Activated CD4-positive, alpha-beta T cell treated with anti-CD3 and anti-CD28 coated beads, Interleukin-2, amount 10 ng/mL, durations not matched to agents 24 days and 14 days (primary cell): ENCODE measurements around the gene AGAP9. TPM values are rescaled to one million over a fixed set of nuclear protein-coding genes. Genes with fewer than 3 reads are reported as not detected.
"Not testable (repeated sequence)": the region's sequence is repeated elsewhere in the genome, so short reads cannot be mapped to it uniquely, and the experiment has no call there.

ENCODE experiments used
- DNase-seq: peaks from one replicate; pipeline ENCODE4 v3.0.0; 2022
- H3K27ac Mint-ChIP-seq: one replicate; pipeline ENCODE4 v1.8.0; 2022; ENCODE audit warnings: mild to moderate bottlenecking, mixed read lengths
- H3K27me3 Mint-ChIP-seq: one replicate; pipeline ENCODE4 v1.8.0; 2022; ENCODE audit warnings: mixed read lengths
- H3K36me3 Mint-ChIP-seq: one replicate; pipeline ENCODE4 v1.8.0; 2022; ENCODE audit warnings: low read depth, mild to moderate bottlenecking, mixed read lengths
- H3K4me1 Mint-ChIP-seq: one replicate; pipeline ENCODE4 v1.8.0; 2021; ENCODE audit warnings: mixed read lengths
- H3K4me3 Mint-ChIP-seq: one replicate; pipeline ENCODE4 v1.8.0; 2022; ENCODE audit warnings: mild to moderate bottlenecking, moderate library complexity, mixed read lengths
- H3K9me3 Mint-ChIP-seq: one replicate; pipeline ENCODE4 v1.8.0; 2021; ENCODE audit warnings: mixed read lengths
- intact Hi-C: fragments of 100-400 bp; cut with micrococcal nuclease; formaldehyde crosslinking; loops from one replicate; pipeline ENCODE4 v1.15.1; 2023
- total RNA-seq: library from RNA; stranded (reverse); gene quantifications from 2 replicates; pipeline ENCODE4 v1.2.3, GENCODE V29; 2022

The AGAP9 gene
- total RNA-seq: 8.6 and 9.8 TPM in 2 replicates

GRCh38 chr10:47523475-47523874 is at the start of gene AGAP9:
Gene AGAP9, minus strand, starts transcription at chr10:47523638. Its CDS starts 112 bp downstream, at chr10:47523526.
- intact Hi-C loops, H3K9me3 Mint-ChIP-seq, H3K36me3 Mint-ChIP-seq, H3K4me3 Mint-ChIP-seq, H3K4me1 Mint-ChIP-seq, H3K27me3 Mint-ChIP-seq, H3K27ac Mint-ChIP-seq, DNase-seq: not testable (repeated sequence)

- H3K4me3 Mint-ChIP-seq, H3K27me3 Mint-ChIP-seq, H3K9me3 Mint-ChIP-seq, H3K36me3 Mint-ChIP-seq, H3K4me1 Mint-ChIP-seq, intact Hi-C loops, DNase-seq, H3K27ac Mint-ChIP-seq: not testable (repeated sequence)
These were observed 47.9 kb upstream of the AGAP9 start for GRCh38 chr10:47571138-47571912.

GRCh38 chr10:47566757-47567156 is 43.3 kb upstream of the AGAP9 start:
- H3K4me1 Mint-ChIP-seq, H3K27me3 Mint-ChIP-seq, H3K4me3 Mint-ChIP-seq, H3K36me3 Mint-ChIP-seq, H3K9me3 Mint-ChIP-seq, H3K27ac Mint-ChIP-seq, DNase-seq, intact Hi-C loops: not testable (repeated sequence)

- H3K27ac Mint-ChIP-seq, H3K36me3 Mint-ChIP-seq, H3K4me1 Mint-ChIP-seq, H3K9me3 Mint-ChIP-seq, intact Hi-C loops, DNase-seq, H3K4me3 Mint-ChIP-seq, H3K27me3 Mint-ChIP-seq: not testable (repeated sequence)
These were observed 42.8 kb upstream of the AGAP9 start for GRCh38 chr10:47566108-47566699.

GRCh38 chr10:47565517-47565920 is 42.1 kb upstream of the AGAP9 start:
- intact Hi-C loops, H3K36me3 Mint-ChIP-seq, DNase-seq, H3K9me3 Mint-ChIP-seq, H3K27me3 Mint-ChIP-seq, H3K27ac Mint-ChIP-seq, H3K4me1 Mint-ChIP-seq, H3K4me3 Mint-ChIP-seq: not testable (repeated sequence)

DNA sequence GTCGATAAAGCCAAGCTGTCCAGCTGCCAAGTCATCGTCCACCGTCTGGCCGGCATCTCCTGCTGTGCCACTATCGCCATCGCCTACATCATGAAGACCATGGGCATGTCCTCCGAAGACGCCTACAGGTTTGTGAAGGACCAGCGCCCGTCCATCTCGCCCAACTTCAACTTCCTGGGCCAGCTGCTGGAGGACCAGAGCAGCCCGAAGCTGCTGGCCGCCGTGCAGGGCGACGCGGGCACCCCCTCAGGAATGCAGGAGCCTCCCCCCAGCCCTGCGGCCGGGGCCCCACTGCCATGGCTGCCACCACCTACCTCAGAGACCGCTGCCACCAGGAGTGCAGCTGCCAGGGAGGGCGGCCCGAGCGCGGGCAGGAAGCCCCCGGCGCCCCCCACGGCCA is 41.5 kb upstream of the AGAP9 start:
- H3K27me3 Mint-ChIP-seq, DNase-seq, H3K9me3 Mint-ChIP-seq, intact Hi-C loops, H3K27ac Mint-ChIP-seq, H3K36me3 Mint-ChIP-seq, H3K4me3 Mint-ChIP-seq, H3K4me1 Mint-ChIP-seq: not testable (repeated sequence)

DNA sequence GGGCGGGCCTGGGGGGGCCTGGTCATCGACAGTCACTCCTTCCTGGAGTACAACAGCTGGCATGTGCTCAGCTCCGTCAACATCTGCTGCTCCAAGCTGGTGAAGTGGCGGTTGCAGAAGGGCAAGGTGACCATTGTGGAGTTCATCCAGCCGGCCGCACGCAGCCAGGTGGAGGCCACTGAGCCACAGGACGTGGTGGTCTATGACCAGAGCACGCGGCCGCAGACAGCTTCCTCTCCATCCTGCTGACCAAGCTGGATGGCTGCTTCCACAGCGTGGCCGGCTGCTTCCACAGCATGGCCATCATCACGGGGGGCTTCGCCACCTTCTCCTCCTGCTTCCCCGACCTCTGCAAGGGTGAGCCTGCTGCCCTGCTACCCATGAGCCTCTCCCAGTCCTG is 40.9 kb upstream of the AGAP9 start:
- H3K36me3 Mint-ChIP-seq, H3K4me1 Mint-ChIP-seq, intact Hi-C loops, DNase-seq, H3K27ac Mint-ChIP-seq, H3K9me3 Mint-ChIP-seq, H3K27me3 Mint-ChIP-seq, H3K4me3 Mint-ChIP-seq: not testable (repeated sequence)

DNA sequence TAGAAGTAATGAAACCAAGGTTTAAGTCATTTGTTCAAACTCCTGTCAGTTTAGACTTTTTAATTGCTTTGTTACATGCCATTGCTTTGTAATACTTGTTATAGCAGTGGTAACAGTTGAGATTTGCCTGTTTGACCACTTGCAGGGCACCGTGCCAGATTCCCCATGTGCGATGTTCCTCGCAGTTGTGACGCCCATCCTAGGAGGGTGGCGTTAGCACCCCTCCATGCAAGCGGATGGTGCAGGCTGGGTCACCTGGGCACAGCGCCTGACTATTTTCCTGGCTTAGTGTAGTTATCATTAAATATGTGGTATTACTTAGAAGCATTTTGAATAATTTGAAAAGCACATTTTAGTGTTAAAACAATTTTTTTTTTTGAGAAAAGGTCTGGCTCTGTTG is 37.0 kb upstream of the AGAP9 start:
- H3K27ac Mint-ChIP-seq, intact Hi-C loops, H3K9me3 Mint-ChIP-seq, H3K4me1 Mint-ChIP-seq, H3K36me3 Mint-ChIP-seq, DNase-seq, H3K4me3 Mint-ChIP-seq: not testable (repeated sequence)
- H3K27me3 Mint-ChIP-seq: peaks cover 23% of the 10 kb centered on the region

DNA sequence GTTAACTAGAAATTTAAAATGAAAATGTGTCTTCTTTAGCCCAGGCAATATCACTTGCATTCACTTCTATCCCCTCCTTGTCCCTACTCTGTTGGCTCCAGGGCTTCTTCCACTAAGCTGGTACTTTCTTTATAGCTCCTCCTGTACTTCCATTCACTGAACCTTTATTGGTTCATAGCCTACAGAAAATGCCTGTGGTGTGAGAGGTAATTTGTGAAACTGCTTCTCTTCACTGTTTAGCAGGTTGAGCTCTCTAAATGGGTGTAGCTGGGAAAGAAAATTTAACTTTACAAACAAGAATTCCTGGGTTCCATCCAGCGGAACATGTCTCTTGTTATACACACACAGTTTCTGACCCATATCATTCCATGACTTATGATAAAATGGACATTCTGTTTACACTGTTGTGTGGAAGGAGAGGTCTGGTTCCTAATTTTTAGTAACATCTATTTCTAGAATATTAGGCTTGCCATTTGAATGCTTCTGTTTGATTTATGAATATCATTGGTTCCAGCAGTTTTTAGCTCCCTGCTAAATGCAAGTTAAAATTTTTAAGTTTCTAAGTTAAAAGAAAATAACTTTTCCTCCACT is 36.4 kb upstream of the AGAP9 start:
- H3K4me3 Mint-ChIP-seq, H3K36me3 Mint-ChIP-seq, DNase-seq, H3K4me1 Mint-ChIP-seq, H3K27ac Mint-ChIP-seq, H3K9me3 Mint-ChIP-seq, intact Hi-C loops: not testable (repeated sequence)
- peaks cover 23% of the 10 kb centered on the region for H3K27me3 Mint-ChIP-seq

DNA sequence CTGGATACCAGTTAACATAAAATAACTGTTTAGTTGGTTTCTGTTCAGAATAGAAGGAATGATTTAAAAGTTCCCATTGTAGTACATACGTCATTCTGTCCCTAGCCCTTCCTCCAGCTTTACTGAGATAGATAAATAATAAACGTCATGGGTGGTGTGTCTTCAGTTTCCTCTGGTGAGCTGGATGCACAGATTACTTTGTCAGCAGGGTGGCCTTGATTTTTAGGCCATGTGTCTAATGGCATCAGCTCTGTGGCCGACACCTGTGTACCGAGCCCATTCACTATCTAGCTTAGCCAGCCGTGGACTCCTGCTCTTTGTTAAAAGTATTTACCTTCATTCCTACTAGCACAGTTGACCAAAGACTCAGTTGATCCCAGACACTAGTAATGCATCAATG is 34.7 kb upstream of the AGAP9 start:
- H3K9me3 Mint-ChIP-seq, DNase-seq, H3K4me3 Mint-ChIP-seq, H3K36me3 Mint-ChIP-seq, intact Hi-C loops, H3K4me1 Mint-ChIP-seq: not testable (repeated sequence)
- peaks cover 21% of the 10 kb centered on the region for H3K27me3 Mint-ChIP-seq
- H3K27ac Mint-ChIP-seq: peak overlapping the region; percentile 39

DNA sequence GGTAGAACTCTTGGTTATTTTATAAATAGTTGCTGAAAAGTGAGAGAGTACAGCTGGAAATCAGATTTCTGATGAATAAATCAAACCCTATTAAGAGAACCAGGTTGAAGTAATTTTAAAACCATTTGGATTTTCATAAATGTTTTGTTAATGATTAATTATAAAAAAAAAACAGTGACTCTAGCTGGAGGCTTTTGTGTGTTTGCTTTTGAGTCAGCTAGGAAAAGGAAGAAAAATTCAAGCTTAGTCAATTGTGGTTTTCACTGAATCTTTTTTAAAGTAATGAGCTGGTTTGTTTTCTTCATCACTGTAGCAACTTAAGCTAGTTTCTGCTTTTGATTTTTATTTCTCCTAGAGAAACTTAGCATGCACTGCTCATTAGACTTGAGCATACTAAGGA is 34.2 kb upstream of the AGAP9 start:
- H3K9me3 Mint-ChIP-seq, H3K4me3 Mint-ChIP-seq, intact Hi-C loops, DNase-seq, H3K36me3 Mint-ChIP-seq, H3K4me1 Mint-ChIP-seq: not testable (repeated sequence)
- peak overlapping the region; percentile 39 for H3K27ac Mint-ChIP-seq
- H3K27me3 Mint-ChIP-seq: peaks cover 21% of the 10 kb centered on the region

GRCh38 chr10:47555334-47555733 is 31.9 kb upstream of the AGAP9 start:
- H3K36me3 Mint-ChIP-seq, H3K27ac Mint-ChIP-seq, H3K4me1 Mint-ChIP-seq, intact Hi-C loops, DNase-seq, H3K9me3 Mint-ChIP-seq: not testable (repeated sequence)
- Mint-ChIP-seq H3K27me3 (peaks cover 21% of the 10 kb centered on the region), H3K4me3 (peak overlapping the region; percentile 44)

GRCh38 chr10:47554552-47554951 is 31.1 kb upstream of the AGAP9 start:
- Mint-ChIP-seq H3K27me3 (peaks cover 17% of the 10 kb centered on the region), H3K4me3 (peak overlapping the region; percentile 44)
- DNase-seq, H3K27ac Mint-ChIP-seq, H3K36me3 Mint-ChIP-seq, H3K9me3 Mint-ChIP-seq, intact Hi-C loops, H3K4me1 Mint-ChIP-seq: not testable (repeated sequence)

DNA sequence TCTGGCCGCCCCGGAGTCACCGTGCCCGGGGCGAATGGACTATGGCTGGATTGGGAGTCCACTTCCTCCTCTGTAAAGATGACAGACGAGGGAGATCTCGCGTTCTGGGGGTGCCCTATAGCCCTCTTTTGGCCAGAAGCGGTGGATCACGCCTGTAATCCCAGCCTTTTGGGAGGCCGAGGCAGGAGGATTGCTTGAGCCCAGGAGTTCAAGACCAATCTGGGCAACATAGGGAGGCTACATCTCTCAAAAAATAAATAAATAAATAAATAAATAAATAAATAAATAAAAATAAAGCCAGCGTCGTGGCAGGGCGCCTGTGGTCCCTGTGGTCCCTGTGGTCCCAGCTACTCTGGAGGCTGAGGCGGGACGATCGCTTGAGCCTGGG is 30.4 kb upstream of the AGAP9 start:
- DNase-seq: peak; percentile 60
- peaks cover 14% of the 10 kb centered on the region for H3K27me3 Mint-ChIP-seq
- peak overlapping the region; percentile 73 for H3K4me3 Mint-ChIP-seq
- H3K4me1 Mint-ChIP-seq, intact Hi-C loops, H3K9me3 Mint-ChIP-seq, H3K36me3 Mint-ChIP-seq: not testable (repeated sequence)
- peak overlapping the region; percentile 37 for H3K27ac Mint-ChIP-seq
